Measurements from ENCODE around the gene CXCL17. TPM values are rescaled to one million over a fixed set of nuclear protein-coding genes. Genes with fewer than 3 reads are reported as not detected.

The CXCL17 gene
- total RNA-seq, 1 donor from 2014 or later: not detected

- DNase-seq (ENCODE audit: low read depth): no peak
These were observed 29.0 kb upstream of the CXCL17 start for GRCh38 chr19:42471554-42472249.

GRCh38 chr19:42469311-42470235 is 26.8 kb upstream of the CXCL17 start:
- no peak for DNase-seq (ENCODE audit: low read depth)
- TF ChIP-seq, protein P1, sequence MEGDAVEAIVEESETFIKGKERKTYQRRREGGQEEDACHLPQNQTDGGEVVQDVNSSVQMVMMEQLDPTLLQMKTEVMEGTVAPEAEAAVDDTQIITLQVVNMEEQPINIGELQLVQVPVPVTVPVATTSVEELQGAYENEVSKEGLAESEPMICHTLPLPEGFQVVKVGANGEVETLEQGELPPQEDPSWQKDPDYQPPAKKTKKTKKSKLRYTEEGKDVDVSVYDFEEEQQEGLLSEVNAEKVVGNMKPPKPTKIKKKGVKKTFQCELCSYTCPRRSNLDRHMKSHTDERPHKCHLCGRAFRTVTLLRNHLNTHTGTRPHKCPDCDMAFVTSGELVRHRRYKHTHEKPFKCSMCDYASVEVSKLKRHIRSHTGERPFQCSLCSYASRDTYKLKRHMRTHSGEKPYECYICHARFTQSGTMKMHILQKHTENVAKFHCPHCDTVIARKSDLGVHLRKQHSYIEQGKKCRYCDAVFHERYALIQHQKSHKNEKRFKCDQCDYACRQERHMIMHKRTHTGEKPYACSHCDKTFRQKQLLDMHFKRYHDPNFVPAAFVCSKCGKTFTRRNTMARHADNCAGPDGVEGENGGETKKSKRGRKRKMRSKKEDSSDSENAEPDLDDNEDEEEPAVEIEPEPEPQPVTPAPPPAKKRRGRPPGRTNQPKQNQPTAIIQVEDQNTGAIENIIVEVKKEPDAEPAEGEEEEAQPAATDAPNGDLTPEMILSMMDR (conservative IDR thresholded peaks at IDR 0.05; ENCODE audit: low read depth, low read length): no peak
- H3K4me3 ChIP-seq (ENCODE audit: low read depth, low read length): no peak overlapping the region

More at GRCh38 chr19:42471554-42472249, 29.0 kb upstream of the CXCL17 start:
- H3K4me3 ChIP-seq (ENCODE audit: low read depth, low read length): no peak overlapping the region
- TF ChIP-seq, protein P1 (conservative IDR thresholded peaks at IDR 0.05; ENCODE audit: low read depth, low read length): no peak

- no peak for DNase-seq (ENCODE audit: low read depth)
- TF ChIP-seq, protein P1 (conservative IDR thresholded peaks at IDR 0.05; ENCODE audit: low read depth, low read length): no peak
- no peak overlapping the region for H3K4me3 ChIP-seq (ENCODE audit: low read depth, low read length)
These were observed 25.6 kb upstream of the CXCL17 start for GRCh38 chr19:42468273-42468796.

DNA sequence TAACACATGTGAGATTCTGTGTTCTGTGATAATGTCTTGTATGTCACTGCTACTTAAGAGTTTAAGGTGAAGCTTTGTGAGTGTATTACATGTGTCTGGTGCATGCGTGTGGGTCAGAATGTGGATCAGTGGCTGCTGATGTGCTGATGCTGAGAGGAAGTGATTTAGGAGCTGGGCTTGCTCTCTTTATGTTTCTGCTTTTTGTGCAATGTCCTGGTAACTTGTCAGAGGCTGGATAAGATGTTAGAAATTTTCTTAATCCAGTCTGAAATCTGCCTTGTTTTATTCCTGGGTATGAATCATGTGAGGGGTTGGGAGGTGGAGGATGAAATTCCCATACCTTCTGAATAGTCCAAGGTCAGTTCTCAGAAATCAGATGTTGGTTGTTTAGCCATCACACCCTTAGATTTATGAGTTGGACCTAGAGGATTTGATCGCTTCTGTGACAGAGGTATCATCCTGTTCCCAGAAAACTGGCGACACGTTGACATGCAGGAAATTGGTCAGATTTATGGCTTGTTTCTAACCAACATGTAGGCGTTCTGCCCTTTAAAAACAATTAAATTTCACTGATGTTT is 24.5 kb upstream of the CXCL17 start:
- TF ChIP-seq, protein P1 (conservative IDR thresholded peaks at IDR 0.05; ENCODE audit: low read depth, low read length): no peak
- no peak for DNase-seq (ENCODE audit: low read depth)
- H3K4me3 ChIP-seq (ENCODE audit: low read depth, low read length): no peak overlapping the region

GRCh38 chr19:42466521-42467182 is 23.9 kb upstream of the CXCL17 start:
- no peak for DNase-seq (ENCODE audit: low read depth)
- no peak overlapping the region for H3K4me3 ChIP-seq (ENCODE audit: low read depth, low read length)
- TF ChIP-seq, protein P1 (conservative IDR thresholded peaks at IDR 0.05; ENCODE audit: low read depth, low read length): no peak

GRCh38 chr19:42465827-42466280 is 23.1 kb upstream of the CXCL17 start:
- TF ChIP-seq, protein P1 (conservative IDR thresholded peaks at IDR 0.05; ENCODE audit: low read depth, low read length): no peak
- no peak overlapping the region for H3K4me3 ChIP-seq (ENCODE audit: low read depth, low read length)
- DNase-seq (ENCODE audit: low read depth): no peak

All from epithelial cell of proximal tubule (primary cell).